Skeletal muscle cell (primary cell): ENCODE measurements around the gene LTK.
A peak's percentile ranks its signal among the peaks of the same experiment; 100 is the strongest.

Experiments
- DNase-seq: peaks from one replicate; pipeline ENCODE4 v3.0.0-alpha.2; 2010; ENCODE audit warnings: low read depth
- H3K4me3 ChIP-seq: 2 replicates; pipeline ENCODE4 v1.5.1; 2011; ENCODE audit warnings: low read depth, mild to moderate bottlenecking, control low read depth, low read length, moderate library complexity

The LTK gene

GRCh38 chr15:41501931-41502794, 11.5 kb downstream of the LTK start:
- DNase-seq, result no peak
- peak overlapping the region; percentile 3 for H3K4me3 ChIP-seq

- peak overlapping the region; percentile 34 for H3K4me3 ChIP-seq
- DNase-seq, result no peak
Observed at GRCh38 chr15:41501191-41501917, 12.3 kb downstream of the LTK start.

GRCh38 chr15:41499109-41499851, 14.3 kb downstream of the LTK start:
- DNase-seq, result no peak
- H3K4me3 ChIP-seq, result no peak overlapping the region

GRCh38 chr15:41498657-41499056, 15.0 kb downstream of the LTK start:
- no peak overlapping the region for H3K4me3 ChIP-seq

GRCh38 chr15:41495736-41496599, 17.7 kb downstream of the LTK start:
- no peak overlapping the region for H3K4me3 ChIP-seq

More at GRCh38 chr15:41498657-41499056, 15.0 kb downstream of the LTK start:
- no peak for DNase-seq

GRCh38 chr15:41494922-41495735, 18.5 kb downstream of the LTK start:
- no peak for DNase-seq
- H3K4me3 ChIP-seq, result peak overlapping the region; percentile 54

More at GRCh38 chr15:41495736-41496599, 17.7 kb downstream of the LTK start:
- no peak for DNase-seq

GRCh38 chr15:41494190-41494921, 19.3 kb downstream of the LTK start:
- H3K4me3 ChIP-seq, result peak overlapping the region; percentile 54
- no peak for DNase-seq

GRCh38 chr15:41493902-41494189, 19.8 kb downstream of the LTK start:
- H3K4me3 ChIP-seq, result peak overlapping the region; percentile 54
- DNase-seq, result no peak

- DNase-seq, result peak; percentile 38
Observed at GRCh38 chr15:41493205-41493901, 20.3 kb downstream of the LTK start, which contains the start of gene ITPKA. Gene ITPKA, plus strand, starts transcription at chr15:41493874. Its CDS starts 54 bp downstream, at chr15:41493928.

GRCh38 chr15:41492597-41493204, 20.9 kb downstream of the LTK start:
- DNase-seq, result no peak
- peak overlapping the region; percentile 54 for H3K4me3 ChIP-seq

More at GRCh38 chr15:41493205-41493901, 20.3 kb downstream of the LTK start, which contains the start of gene ITPKA:
- peak within 1 kb of the TSS; percentile 54 for H3K4me3 ChIP-seq

GRCh38 chr15:41491889-41492288, 21.7 kb downstream of the LTK start:
- no peak overlapping the region for H3K4me3 ChIP-seq

GRCh38 chr15:41490355-41490754, 23.3 kb downstream of the LTK start:
- H3K4me3 ChIP-seq, result no peak overlapping the region
- DNase-seq, result peak; percentile 89

More at GRCh38 chr15:41491889-41492288, 21.7 kb downstream of the LTK start:
- no peak for DNase-seq

- no peak overlapping the region for H3K4me3 ChIP-seq
- no peak for DNase-seq
Observed at GRCh38 chr15:41489641-41490040, 24.0 kb downstream of the LTK start.

- no peak overlapping the region for H3K4me3 ChIP-seq
- DNase-seq, result no peak
Observed at GRCh38 chr15:41487802-41488201, 25.8 kb downstream of the LTK start.

- H3K4me3 ChIP-seq, result no peak overlapping the region
- DNase-seq, result no peak
Observed at GRCh38 chr15:41487381-41487780, 26.2 kb downstream of the LTK start.

- no peak overlapping the region for H3K4me3 ChIP-seq
- no peak for DNase-seq
Observed at GRCh38 chr15:41486286-41486685, 27.3 kb downstream of the LTK start.
